ENCODE data around the gene BTBD3.

BTBD3 gene

DNA sequence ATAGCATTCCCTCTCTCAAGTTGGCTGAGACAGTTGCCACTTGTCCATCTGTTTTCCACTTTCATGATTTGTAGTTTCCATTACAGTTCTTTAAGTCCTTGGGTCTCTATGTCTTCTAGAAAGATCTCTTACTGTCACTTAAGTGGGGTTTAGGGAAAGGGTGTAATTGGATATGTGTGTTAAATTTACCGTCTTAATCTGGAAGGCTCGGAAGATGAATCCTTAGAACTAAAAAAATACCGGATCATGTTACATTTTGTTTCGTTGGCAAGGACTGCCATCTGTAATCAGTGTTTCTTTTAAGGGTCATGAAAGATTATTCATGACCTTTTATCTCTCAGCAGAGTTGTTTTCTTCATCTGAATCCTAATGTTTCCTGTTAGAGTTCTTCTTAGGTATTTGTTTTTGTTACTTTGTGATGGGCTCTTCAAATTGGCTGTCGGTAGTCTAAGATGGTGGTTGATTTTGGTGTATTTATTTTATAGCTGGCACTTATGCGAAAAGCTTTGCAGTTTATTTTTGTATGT is 21.8 kb upstream of the BTBD3 start:
- H3K4me3 ChIP-seq (ENCODE audit: low read depth, low read length): no peak overlapping the region
- DNase-seq (ENCODE audit: low read depth, low spot score): no peak
- TF ChIP-seq CTCF (IDR thresholded peaks at IDR 0.05; ENCODE audit: insufficient read depth, low read length, missing control alignments): no peak
- POLR2A ChIA-PET: no interaction called here
- CTCF ChIA-PET: no interaction called here

GRCh38 chr20:11901127-11901526 is 16.6 kb upstream of the BTBD3 start:
- ChIA-PET POLR2A (interaction anchor here (0.7 to 1.0 kb wide), 2 partner anchors 79 to 185 kb away, joined by 3 read pairs; no protein-coding TSS in a partner anchor), CTCF (interaction anchor here (1.2 to 2.7 kb wide), 2 partner anchors 11 to 25 kb away, joined by 3 to 10 read pairs; no protein-coding TSS in a partner anchor)
- DNase-seq (ENCODE audit: low read depth, low spot score): peak; percentile 50
- TF ChIP-seq CTCF (IDR thresholded peaks at IDR 0.05; ENCODE audit: insufficient read depth, low read length, missing control alignments): no peak
- H3K4me3 ChIP-seq (ENCODE audit: low read depth, low read length): no peak overlapping the region; the same call in 1 of the 2 replicates

DNA sequence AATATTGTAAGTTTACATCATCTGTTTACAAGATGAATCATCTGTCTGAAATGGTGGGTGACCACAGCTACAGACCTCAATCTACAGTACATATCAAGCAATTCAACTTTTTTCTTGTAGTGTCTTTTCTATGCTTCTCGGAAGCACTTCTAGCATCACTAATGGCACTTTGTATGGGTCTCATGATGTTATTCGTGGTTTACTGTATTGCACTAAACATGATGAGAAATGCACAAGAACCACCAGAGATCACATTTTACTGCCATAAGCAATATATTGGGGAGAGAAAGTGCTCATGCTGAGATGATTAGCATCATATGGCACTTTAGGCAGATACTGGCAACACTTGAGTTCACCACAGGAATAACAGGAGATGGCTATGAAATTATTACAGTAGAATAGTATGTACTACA is 15.4 kb upstream of the BTBD3 start:
- H3K4me3 ChIP-seq (ENCODE audit: low read depth, low read length): no peak overlapping the region
- CTCF ChIA-PET: interaction anchor here (1.2 to 2.7 kb wide), 2 partner anchors 10 to 24 kb away, joined by 3 to 10 read pairs; no protein-coding TSS in a partner anchor
- TF ChIP-seq CTCF (IDR thresholded peaks at IDR 0.05; ENCODE audit: insufficient read depth, low read length, missing control alignments): no peak
- peak; percentile 19 for DNase-seq (ENCODE audit: low read depth, low spot score)
- POLR2A ChIA-PET: no interaction called here

GRCh38 chr20:11905460-11906179 is 12.1 kb upstream of the BTBD3 start:
- no peak for DNase-seq (ENCODE audit: low read depth, low spot score)
- H3K4me3 ChIP-seq (ENCODE audit: low read depth, low read length): no peak overlapping the region
- ChIA-PET CTCF (interaction anchor here (1.9 kb wide), 1 partner anchor 11 kb away, joined by 5 read pairs; no protein-coding TSS in a partner anchor), POLR2A (no interaction called here)
- no peak for TF ChIP-seq CTCF (IDR thresholded peaks at IDR 0.05; ENCODE audit: insufficient read depth, low read length, missing control alignments)

DNA sequence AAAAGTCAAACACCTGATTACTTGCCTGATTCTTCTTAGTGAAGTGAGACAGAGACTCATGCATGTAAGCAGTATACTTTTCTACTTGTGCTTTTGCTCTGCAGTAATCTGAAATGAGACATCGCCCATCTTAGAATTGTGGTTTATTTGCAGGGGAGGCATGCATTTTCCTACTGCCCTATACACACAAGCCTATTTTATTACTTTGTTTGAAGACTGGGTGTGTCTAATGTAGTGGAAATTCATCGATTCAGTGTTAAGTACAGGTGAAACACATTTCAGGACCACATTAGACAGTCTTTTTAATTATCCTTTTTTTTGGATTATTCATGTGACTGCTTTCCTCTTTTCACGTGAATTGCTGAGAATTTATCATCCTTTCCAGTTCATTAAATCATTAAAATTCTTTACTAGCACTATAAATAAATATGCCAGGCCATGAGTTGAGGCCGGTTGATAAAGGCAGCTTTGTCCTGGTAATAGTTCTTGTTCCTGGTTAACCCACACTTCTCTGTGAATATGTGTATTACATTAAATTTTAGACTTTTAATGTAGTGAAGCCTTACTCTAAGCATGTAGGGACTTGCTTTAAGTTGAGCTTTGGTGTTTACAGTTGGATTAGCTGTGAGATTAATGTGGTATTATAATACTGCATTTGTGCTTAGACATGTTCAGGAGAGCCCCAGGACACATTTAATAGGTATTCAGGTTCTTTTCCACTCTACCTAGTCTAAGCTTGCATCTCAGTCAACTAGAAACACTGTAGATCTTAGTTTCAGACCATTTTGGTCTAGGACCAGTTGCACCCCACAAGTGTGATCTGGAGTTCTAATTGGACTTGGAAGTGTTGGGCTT is 10.8 kb upstream of the BTBD3 start:
- no peak overlapping the region for H3K4me3 ChIP-seq (ENCODE audit: low read depth, low read length)
- POLR2A ChIA-PET: no interaction called here
- CTCF ChIA-PET: no interaction called here
- DNase-seq (ENCODE audit: low read depth, low spot score): no peak
- TF ChIP-seq CTCF (IDR thresholded peaks at IDR 0.05; ENCODE audit: insufficient read depth, low read length, missing control alignments): no peak

GRCh38 chr20:11907621-11908020 is 10.1 kb upstream of the BTBD3 start:
- TF ChIP-seq CTCF (IDR thresholded peaks at IDR 0.05; ENCODE audit: insufficient read depth, low read length, missing control alignments): no peak
- H3K4me3 ChIP-seq (ENCODE audit: low read depth, low read length): no peak overlapping the region
- no peak for DNase-seq (ENCODE audit: low read depth, low spot score)
- ChIA-PET CTCF (no interaction called here), POLR2A (no interaction called here)

All from AG04449 (cell line).